Measurements from ENCODE around the gene MND1.
"Not testable (repeated sequence)": the region's sequence is repeated elsewhere in the genome, so short reads cannot be mapped to it uniquely, and the experiment has no call there.

MND1 gene

DNA sequence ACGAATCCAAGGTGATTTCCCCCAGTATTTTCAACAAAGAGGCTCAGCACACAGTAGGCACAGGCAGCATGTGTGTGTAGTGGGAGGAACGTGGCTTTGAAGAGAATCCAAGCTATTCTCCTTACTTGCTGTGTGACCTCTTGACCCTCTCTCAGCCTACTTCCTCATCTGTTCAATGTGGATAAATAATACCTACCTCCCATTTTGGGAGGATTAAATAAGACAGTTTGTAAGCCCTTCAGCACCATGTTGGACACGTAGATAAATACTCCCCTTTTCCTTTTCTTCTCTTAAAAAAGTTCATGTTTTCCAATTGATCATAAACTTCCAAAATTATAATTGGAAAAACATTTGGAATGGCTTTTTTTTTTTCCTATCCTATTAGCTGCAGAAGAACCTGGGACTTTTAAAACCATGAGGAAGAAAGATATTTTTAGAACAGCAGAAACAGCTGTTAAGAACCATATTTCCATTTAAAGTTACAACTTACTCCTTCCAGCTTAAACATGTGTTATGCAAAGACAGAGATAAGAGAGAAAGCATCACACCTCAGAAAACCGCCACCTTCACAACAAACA lies 65.5 kb downstream of the MND1 start:
- no peaks in the 10 kb centered on the region for H4K20me1 ChIP-seq (ENCODE audit: insufficient read depth, low read length, poor library complexity, severe bottlenecking)
- peaks cover 5% of the 10 kb centered on the region; the same call in 1 of the 2 replicates for H3K9me3 ChIP-seq (ENCODE audit: insufficient read depth, low read depth, low read length)
- H3F3A ChIP-seq (ENCODE audit: low read depth): no peaks in the 10 kb centered on the region
- H3K4me1 ChIP-seq (ENCODE audit: insufficient read depth, low read length, poor library complexity, severe bottlenecking): peaks cover 7% of the 10 kb centered on the region
- H3K4me2 ChIP-seq (ENCODE audit: low read depth, low read length, poor library complexity, severe bottlenecking): no peak overlapping the region
- no peaks in the 10 kb centered on the region for H3K27me3 ChIP-seq (ENCODE audit: insufficient read depth, low read length, poor library complexity, severe bottlenecking)
- no peak for TF ChIP-seq CTCF (conservative IDR thresholded peaks at IDR 0.05; ENCODE audit: low read length)
- TF ChIP-seq EZH2phosphoT487 (IDR thresholded peaks at IDR 0.05; ENCODE audit: borderline replicate concordance): no peak
- H3K36me3 ChIP-seq (ENCODE audit: insufficient read depth, low read length): peaks cover 49% of the 10 kb centered on the region
- H3K79me2 ChIP-seq (ENCODE audit: insufficient read depth, low read length): no peaks in the 10 kb centered on the region
- no peak overlapping the region for H3K9ac ChIP-seq (ENCODE audit: low read depth, low read length, poor library complexity, severe bottlenecking)
- H3K4me3 ChIP-seq (ENCODE audit: low read length, poor library complexity, severe bottlenecking): no peak overlapping the region
- no peaks in the 10 kb centered on the region for H3K9me2 ChIP-seq (replicated peaks; ENCODE audit: low read depth, low read length)
- H2AFZ ChIP-seq (ENCODE audit: low read length): no peak overlapping the region

- H3K9ac ChIP-seq (ENCODE audit: low read depth, low read length, poor library complexity, severe bottlenecking): no peak overlapping the region
- H3K4me3 ChIP-seq (ENCODE audit: low read length, poor library complexity, severe bottlenecking): no peak overlapping the region
- H3K4me2 ChIP-seq (ENCODE audit: low read depth, low read length, poor library complexity, severe bottlenecking): no peak overlapping the region
- no peaks in the 10 kb centered on the region for H3K79me2 ChIP-seq (ENCODE audit: insufficient read depth, low read length)
- no peaks in the 10 kb centered on the region for H3K9me2 ChIP-seq (replicated peaks; ENCODE audit: low read depth, low read length)
- no peaks in the 10 kb centered on the region for H3F3A ChIP-seq (ENCODE audit: low read depth)
- H3K9me3 ChIP-seq (ENCODE audit: insufficient read depth, low read depth, low read length): no peaks in the 10 kb centered on the region
- H3K27me3 ChIP-seq (ENCODE audit: insufficient read depth, low read length, poor library complexity, severe bottlenecking): no peaks in the 10 kb centered on the region
- no peak overlapping the region for H2AFZ ChIP-seq (ENCODE audit: low read length)
- TF ChIP-seq CTCF (conservative IDR thresholded peaks at IDR 0.05; ENCODE audit: low read length): no peak
- no peak for TF ChIP-seq EZH2phosphoT487 (IDR thresholded peaks at IDR 0.05; ENCODE audit: borderline replicate concordance)
- peaks cover 34% of the 10 kb centered on the region; the same call in 1 of the 2 replicates for H3K36me3 ChIP-seq (ENCODE audit: insufficient read depth, low read length)
- H3K4me1 ChIP-seq (ENCODE audit: insufficient read depth, low read length, poor library complexity, severe bottlenecking): peaks cover 15% of the 10 kb centered on the region
- no peaks in the 10 kb centered on the region for H4K20me1 ChIP-seq (ENCODE audit: insufficient read depth, low read length, poor library complexity, severe bottlenecking)
Measured at GRCh38 chr4:153413842-153414241, 69.4 kb downstream of the MND1 start.

DNA sequence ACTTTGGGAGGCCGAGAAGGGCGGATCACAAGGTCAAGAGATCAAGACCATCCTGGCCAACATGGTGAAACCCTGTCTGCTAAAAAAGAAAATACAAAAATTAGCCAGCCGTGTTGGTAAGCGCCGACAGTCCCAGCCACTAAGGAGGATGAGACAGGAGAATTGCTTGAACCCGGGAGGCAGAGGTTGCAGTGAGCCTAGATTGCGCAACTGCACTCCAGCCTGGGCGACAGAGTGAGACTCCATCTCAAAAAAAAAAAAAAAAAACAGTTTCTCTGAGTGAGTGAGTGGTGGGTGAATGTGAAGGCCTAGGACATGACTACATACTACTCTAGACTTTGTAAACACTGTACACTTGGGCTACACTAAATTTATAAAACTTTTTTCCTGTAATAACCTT lies 72.0 kb downstream of the MND1 start:
- not testable (repeated sequence) for H3K79me2 ChIP-seq (ENCODE audit: insufficient read depth, low read length); H3K9me3 ChIP-seq (ENCODE audit: insufficient read depth, low read depth, low read length); H3K27me3 ChIP-seq (ENCODE audit: insufficient read depth, low read length, poor library complexity, severe bottlenecking); H2AFZ ChIP-seq (ENCODE audit: low read length); H3K9me2 ChIP-seq (replicated peaks; ENCODE audit: low read depth, low read length); H3K4me2 ChIP-seq (ENCODE audit: low read depth, low read length, poor library complexity, severe bottlenecking); H4K20me1 ChIP-seq (ENCODE audit: insufficient read depth, low read length, poor library complexity, severe bottlenecking); H3F3A ChIP-seq (ENCODE audit: low read depth); H3K9ac ChIP-seq (ENCODE audit: low read depth, low read length, poor library complexity, severe bottlenecking); H3K4me3 ChIP-seq (ENCODE audit: low read length, poor library complexity, severe bottlenecking)
- Histone ChIP-seq H3K4me1 (ENCODE audit: insufficient read depth, low read length, poor library complexity, severe bottlenecking) (peaks cover 29% of the 10 kb centered on the region), H3K36me3 (ENCODE audit: insufficient read depth, low read length) (peaks cover 20% of the 10 kb centered on the region; the same call in 1 of the 2 replicates)

- Histone ChIP-seq H3F3A (ENCODE audit: low read depth) (no peaks in the 10 kb centered on the region), H3K4me3 (ENCODE audit: low read length, poor library complexity, severe bottlenecking) (no peak overlapping the region), H2AFZ (ENCODE audit: low read length) (no peak overlapping the region), H3K4me2 (ENCODE audit: low read depth, low read length, poor library complexity, severe bottlenecking) (peak overlapping the region; percentile 15), H3K79me2 (ENCODE audit: insufficient read depth, low read length) (no peaks in the 10 kb centered on the region), H3K9ac (ENCODE audit: low read depth, low read length, poor library complexity, severe bottlenecking) (no peak overlapping the region), H4K20me1 (ENCODE audit: insufficient read depth, low read length, poor library complexity, severe bottlenecking) (no peaks in the 10 kb centered on the region), H3K9me2 (replicated peaks; ENCODE audit: low read depth, low read length) (no peaks in the 10 kb centered on the region), H3K27me3 (ENCODE audit: insufficient read depth, low read length, poor library complexity, severe bottlenecking) (no peaks in the 10 kb centered on the region), H3K4me1 (ENCODE audit: insufficient read depth, low read length, poor library complexity, severe bottlenecking) (peaks cover 29% of the 10 kb centered on the region), H3K9me3 (ENCODE audit: insufficient read depth, low read depth, low read length) (no peaks in the 10 kb centered on the region), H3K36me3 (ENCODE audit: insufficient read depth, low read length) (peaks cover 11% of the 10 kb centered on the region; the same call in 1 of the 2 replicates)
- TF ChIP-seq EZH2phosphoT487 (IDR thresholded peaks at IDR 0.05; ENCODE audit: borderline replicate concordance): no peak
Measured at GRCh38 chr4:153418121-153418520, 73.6 kb downstream of the MND1 start.
